ENCODE measurements around the gene DTX3.

- TF ChIP-seq EZH2 (IDR thresholded peaks at IDR 0.05) (no peak), CTCF (IDR thresholded peaks at IDR 0.05 in 2 of 3, conservative IDR thresholded peaks at IDR 0.05 in 1 of 3; ENCODE audit: borderline replicate concordance in 1 of 3, insufficient read depth in 1 of 3, low read depth in 2 of 3, low read length in 2 of 3) (no peak), CEBPB (IDR thresholded peaks at IDR 0.05; ENCODE audit: low read depth) (no peak), POLR2AphosphoS5 (IDR thresholded peaks at IDR 0.05; ENCODE audit: low read depth, low read length) (no peak), EZH2phosphoT487 (IDR thresholded peaks at IDR 0.05; ENCODE audit: borderline replicate concordance) (no peak), POLR2A (IDR thresholded peaks at IDR 0.05; ENCODE audit: borderline replicate concordance, extremely low read depth, insufficient read depth, insufficient read length) (no peak), SIN3A (IDR thresholded peaks at IDR 0.05; ENCODE audit: low read depth) (no peak)
These were observed 21.7 kb downstream of the DTX3 start for GRCh38 chr12:57626111-57626920.

Data from HCT116 (cell line).